ENCODE measurements around the gene LGALS16. TPM values are rescaled to one million over a fixed set of nuclear protein-coding genes. Genes with fewer than 3 reads are reported as not detected.
"Not testable (repeated sequence)": the region's sequence is repeated elsewhere in the genome, so short reads cannot be mapped to it uniquely, and the experiment has no call there.

Gene LGALS16
- total RNA-seq, 1 donor from 2014 or later: not detected

GRCh38 chr19:39660661-39661060 is 4.9 kb downstream of the LGALS16 start:
- H3K4me1 Mint-ChIP-seq: no peaks in the 10 kb centered on the region
- H3K27ac Mint-ChIP-seq: no peak overlapping the region
- H3K4me3 Mint-ChIP-seq: no peak overlapping the region
- peaks cover 10% of the 10 kb centered on the region for H3K27me3 Mint-ChIP-seq
- intact Hi-C loops (cut with micrococcal nuclease): no loop called here
- H3K36me3 Mint-ChIP-seq (ENCODE audit: low read depth): no peaks in the 10 kb centered on the region
- H3K9me3 Mint-ChIP-seq: peaks cover 9% of the 10 kb centered on the region
- no peak for DNase-seq

DNA sequence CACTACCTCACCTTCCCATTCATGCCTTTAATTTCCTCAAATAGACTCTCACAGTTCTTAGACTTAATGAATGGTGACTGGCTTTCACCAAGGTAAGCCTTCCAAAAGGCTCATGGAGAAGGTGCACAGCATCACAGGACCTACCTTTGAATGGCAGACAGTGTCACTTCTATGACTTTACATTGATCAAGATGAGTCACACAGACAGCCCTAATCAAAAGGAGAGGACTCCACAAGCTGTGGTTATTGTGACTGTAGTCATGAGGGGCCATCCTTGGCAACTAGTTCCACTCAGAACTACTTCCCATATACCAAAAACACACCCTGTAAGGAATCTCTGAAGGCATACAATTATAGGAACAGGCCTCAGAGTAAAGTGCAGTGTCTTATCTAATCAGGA is 5.9 kb downstream of the LGALS16 start:
- Mint-ChIP-seq H3K27me3 (peaks cover 4% of the 10 kb centered on the region), H3K27ac (no peak overlapping the region), H3K36me3 (ENCODE audit: low read depth) (no peaks in the 10 kb centered on the region), H3K4me1 (no peaks in the 10 kb centered on the region), H3K9me3 (peaks cover 11% of the 10 kb centered on the region), H3K4me3 (no peak overlapping the region)
- intact Hi-C loops (cut with micrococcal nuclease): no loop called here
- DNase-seq: no peak

GRCh38 chr19:39669860-39670259 is 14.1 kb downstream of the LGALS16 start:
- Mint-ChIP-seq H3K4me1 (peaks cover 13% of the 10 kb centered on the region), H3K27me3 (peaks cover 14% of the 10 kb centered on the region)
- DNase-seq; H3K27ac Mint-ChIP-seq; H3K4me3 Mint-ChIP-seq; H3K36me3 Mint-ChIP-seq (ENCODE audit: low read depth); H3K9me3 Mint-ChIP-seq; intact Hi-C loops (cut with micrococcal nuclease): not testable (repeated sequence)

DNA sequence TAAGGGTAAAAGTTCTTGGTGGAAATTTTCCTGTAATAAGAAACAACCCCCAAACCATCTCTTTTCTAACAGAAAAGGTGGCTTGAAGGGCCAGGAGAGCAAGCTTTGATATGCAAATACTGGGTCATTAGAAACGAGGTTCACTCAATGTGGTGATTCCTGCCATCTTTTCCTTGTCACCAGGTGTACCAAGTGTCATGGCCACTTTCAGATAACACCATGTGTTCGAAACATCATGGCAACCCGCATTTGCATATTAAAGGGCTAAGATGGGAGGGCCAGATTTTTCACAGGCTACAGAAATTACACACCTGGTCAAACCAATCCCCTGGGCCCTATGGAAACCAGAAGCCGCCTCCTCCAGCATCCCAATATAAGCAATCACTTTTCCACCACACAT is 15.3 kb downstream of the LGALS16 start:
- intact Hi-C loops (cut with micrococcal nuclease): no loop called here
- H3K27ac Mint-ChIP-seq: no peak overlapping the region
- H3K27me3 Mint-ChIP-seq: peaks cover 14% of the 10 kb centered on the region
- peaks cover 21% of the 10 kb centered on the region for H3K4me1 Mint-ChIP-seq
- no peaks in the 10 kb centered on the region for H3K36me3 Mint-ChIP-seq (ENCODE audit: low read depth)
- no peaks in the 10 kb centered on the region for H3K9me3 Mint-ChIP-seq
- DNase-seq: no peak
- no peak overlapping the region for H3K4me3 Mint-ChIP-seq

- H3K9me3 Mint-ChIP-seq: no peaks in the 10 kb centered on the region
- intact Hi-C loops (cut with micrococcal nuclease): loop anchor here (1.0 kb wide), 2 partner anchors 121 to 232 kb away; no protein-coding TSS in a partner anchor
- H3K4me1 Mint-ChIP-seq: peaks cover 25% of the 10 kb centered on the region
- peak; percentile 88 for DNase-seq
- H3K27me3 Mint-ChIP-seq: peaks cover 14% of the 10 kb centered on the region
- H3K27ac Mint-ChIP-seq: no peak overlapping the region
- no peak overlapping the region for H3K4me3 Mint-ChIP-seq
- H3K36me3 Mint-ChIP-seq (ENCODE audit: low read depth): no peaks in the 10 kb centered on the region
Measured at GRCh38 chr19:39671739-39672363, 16.1 kb downstream of the LGALS16 start.

DNA sequence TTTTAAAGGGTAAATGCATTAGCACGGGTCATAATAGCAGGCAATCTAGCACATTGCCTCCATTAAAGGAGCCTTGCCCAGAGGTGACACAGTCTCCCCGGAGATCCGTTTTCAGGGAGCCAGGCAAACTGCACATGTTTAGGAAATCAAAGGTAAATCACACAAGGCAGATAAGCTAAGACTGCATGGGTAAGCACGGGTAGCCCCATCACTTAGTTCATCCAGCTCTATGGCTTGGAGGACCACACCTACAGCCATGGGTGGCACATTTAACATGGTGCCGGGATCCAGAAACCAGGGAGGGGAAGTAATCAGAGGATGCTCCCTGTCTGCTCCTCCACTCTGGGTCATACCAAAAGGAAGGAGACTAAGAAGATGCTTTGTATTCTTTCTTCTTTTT is 16.8 kb downstream of the LGALS16 start:
- H3K4me1 Mint-ChIP-seq: peaks cover 25% of the 10 kb centered on the region
- H3K9me3 Mint-ChIP-seq: no peaks in the 10 kb centered on the region
- H3K27me3 Mint-ChIP-seq: peaks cover 11% of the 10 kb centered on the region
- H3K36me3 Mint-ChIP-seq (ENCODE audit: low read depth): no peaks in the 10 kb centered on the region
- DNase-seq: peak; percentile 51
- intact Hi-C loops (cut with micrococcal nuclease): loop anchor here (1.0 kb wide), 2 partner anchors 121 to 232 kb away; no protein-coding TSS in a partner anchor
- no peak overlapping the region for H3K27ac Mint-ChIP-seq
- no peak overlapping the region for H3K4me3 Mint-ChIP-seq

DNA sequence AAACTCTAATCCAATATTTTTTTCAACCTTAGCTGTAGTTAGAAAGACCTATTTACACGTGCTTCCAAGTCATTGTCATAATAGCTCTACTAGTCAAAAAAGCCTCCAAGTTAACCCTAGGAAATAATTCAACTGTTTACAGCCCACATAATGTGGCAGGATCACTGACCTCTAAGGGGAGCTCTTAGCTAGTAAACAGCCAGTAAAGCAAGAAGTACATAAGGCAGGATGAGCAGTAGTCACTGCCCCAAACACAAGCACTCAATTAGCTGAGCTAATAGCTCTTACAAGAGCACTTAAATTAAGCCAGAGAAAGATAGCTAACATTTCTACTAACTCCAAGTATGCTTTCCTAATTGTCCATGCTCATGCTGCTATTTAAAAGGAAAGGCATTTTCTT is 18.1 kb downstream of the LGALS16 start:
- intact Hi-C loops (cut with micrococcal nuclease); H3K4me3 Mint-ChIP-seq; H3K27ac Mint-ChIP-seq; H3K9me3 Mint-ChIP-seq; H3K27me3 Mint-ChIP-seq; H3K36me3 Mint-ChIP-seq (ENCODE audit: low read depth): not testable (repeated sequence)
- peak; percentile 62 for DNase-seq
- H3K4me1 Mint-ChIP-seq: peaks cover 36% of the 10 kb centered on the region

GRCh38 chr19:39676004-39676403 is 20.3 kb downstream of the LGALS16 start:
- peak overlapping the region; percentile 60 for H3K27ac Mint-ChIP-seq
- peaks cover 55% of the 10 kb centered on the region for H3K4me1 Mint-ChIP-seq
- H3K36me3 Mint-ChIP-seq (ENCODE audit: low read depth): no peaks in the 10 kb centered on the region
- peak; percentile 62 for DNase-seq
- intact Hi-C loops (cut with micrococcal nuclease): loop anchor here (5.0 kb wide), 3 partner anchors 61 to 171 kb away; partner anchors contain the start of genes CLC, EID2 and FBL
- H3K9me3 Mint-ChIP-seq: no peaks in the 10 kb centered on the region
- peak overlapping the region; percentile 12 for H3K4me3 Mint-ChIP-seq
- H3K27me3 Mint-ChIP-seq: peaks cover 4% of the 10 kb centered on the region

- H3K9me3 Mint-ChIP-seq: no peaks in the 10 kb centered on the region
- peaks cover 45% of the 10 kb centered on the region for H3K4me1 Mint-ChIP-seq
- H3K27me3 Mint-ChIP-seq: no peaks in the 10 kb centered on the region
- DNase-seq: peak; percentile 61
- peaks cover 2% of the 10 kb centered on the region for H3K36me3 Mint-ChIP-seq (ENCODE audit: low read depth)
- intact Hi-C loops (cut with micrococcal nuclease): loop anchor here (2.0 to 5.0 kb wide), 5 partner anchors 59 to 231 kb away; partner anchors contain the start of genes CLC, EID2 and FBL
- H3K27ac Mint-ChIP-seq: peak overlapping the region; percentile 80
- H3K4me3 Mint-ChIP-seq: peak overlapping the region; percentile 76
Measured at GRCh38 chr19:39677961-39678889, 22.5 kb downstream of the LGALS16 start.

- peak; percentile 83 for DNase-seq
- intact Hi-C loops (cut with micrococcal nuclease): loop anchor here (1.0 to 5.0 kb wide), 6 partner anchors 25 to 232 kb away; partner anchors contain the start of genes CLC, EID2, FBL and LGALS14
- H3K9me3 Mint-ChIP-seq: no peaks in the 10 kb centered on the region
- H3K4me3 Mint-ChIP-seq: peak overlapping the region; percentile 76
- peaks cover 42% of the 10 kb centered on the region for H3K4me1 Mint-ChIP-seq
- no peaks in the 10 kb centered on the region for H3K27me3 Mint-ChIP-seq
- peak overlapping the region; percentile 80 for H3K27ac Mint-ChIP-seq
- H3K36me3 Mint-ChIP-seq (ENCODE audit: low read depth): peaks cover 2% of the 10 kb centered on the region
Measured at GRCh38 chr19:39679056-39679790, 23.5 kb downstream of the LGALS16 start.

GRCh38 chr19:39679791-39680168 is 24.1 kb downstream of the LGALS16 start:
- intact Hi-C loops (cut with micrococcal nuclease): loop anchor here (1.0 to 5.0 kb wide), 6 partner anchors 25 to 233 kb away; partner anchors contain the start of genes CLC, EID2, FBL and LGALS14
- H3K4me3 Mint-ChIP-seq: peak overlapping the region; percentile 76
- peaks cover 42% of the 10 kb centered on the region for H3K4me1 Mint-ChIP-seq
- no peaks in the 10 kb centered on the region for H3K27me3 Mint-ChIP-seq
- H3K9me3 Mint-ChIP-seq: no peaks in the 10 kb centered on the region
- DNase-seq: no peak
- peaks cover 3% of the 10 kb centered on the region for H3K36me3 Mint-ChIP-seq (ENCODE audit: low read depth)
- peak overlapping the region; percentile 80 for H3K27ac Mint-ChIP-seq

DNA sequence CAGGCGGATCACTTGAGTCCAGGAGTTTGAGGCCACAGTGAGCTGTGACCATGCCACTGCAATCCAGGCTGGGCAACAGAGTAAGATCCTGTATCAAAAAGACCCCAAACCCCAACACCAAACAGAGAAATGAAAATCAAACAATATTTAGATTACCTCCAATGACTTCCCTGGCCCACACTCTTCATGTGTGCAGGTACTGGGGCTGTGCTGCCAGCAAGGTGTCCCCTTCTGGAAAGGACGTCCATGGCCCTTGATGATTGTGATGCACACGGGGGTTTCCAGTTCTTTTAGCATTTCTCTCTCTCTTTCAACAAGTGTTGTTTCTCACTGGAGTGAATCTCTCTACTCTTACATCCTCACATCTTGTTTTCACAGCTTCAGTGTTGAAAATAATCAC is 24.9 kb downstream of the LGALS16 start:
- no peak overlapping the region for H3K27ac Mint-ChIP-seq
- H3K4me1 Mint-ChIP-seq: peaks cover 38% of the 10 kb centered on the region
- peaks cover 3% of the 10 kb centered on the region for H3K36me3 Mint-ChIP-seq (ENCODE audit: low read depth)
- no peaks in the 10 kb centered on the region for H3K9me3 Mint-ChIP-seq
- intact Hi-C loops (cut with micrococcal nuclease): no loop called here
- H3K27me3 Mint-ChIP-seq: no peaks in the 10 kb centered on the region
- no peak for DNase-seq
- H3K4me3 Mint-ChIP-seq: no peak overlapping the region

GRCh38 chr19:39681416-39681815 is 25.7 kb downstream of the LGALS16 start:
- intact Hi-C loops (cut with micrococcal nuclease): no loop called here
- no peak overlapping the region for H3K4me3 Mint-ChIP-seq

More at GRCh38 chr19:39681416-39681815, 25.7 kb downstream of the LGALS16 start:
- peaks cover 3% of the 10 kb centered on the region for H3K36me3 Mint-ChIP-seq (ENCODE audit: low read depth)
- no peak for DNase-seq
- no peaks in the 10 kb centered on the region for H3K27me3 Mint-ChIP-seq
- H3K27ac Mint-ChIP-seq: no peak overlapping the region
- no peaks in the 10 kb centered on the region for H3K9me3 Mint-ChIP-seq
- peaks cover 32% of the 10 kb centered on the region for H3K4me1 Mint-ChIP-seq
